Choroid plexus epithelial cell (primary cell): ENCODE results near the gene PA2G4.
A peak's percentile ranks its signal among the peaks of the same experiment; 100 is the strongest.

Experiments used
- DNase-seq: peaks from one replicate; pipeline ENCODE4 v3.0.0-alpha.2; 2010; ENCODE audit warnings: low read depth
- H3K4me3 ChIP-seq: 2 replicates; pipeline ENCODE4 v1.5.1; 2011; ENCODE audit warnings: low read depth, mild to moderate bottlenecking, control low read depth, low read length, moderate library complexity
- CTCF ChIP-seq: conservative IDR thresholded peaks from 2 replicates; pipeline ENCODE4 v1.5.1; 2011; ENCODE audit warnings: low read depth, mild to moderate bottlenecking, control low read depth, inconsistent platforms, low read length, moderate library complexity

Gene PA2G4

DNA sequence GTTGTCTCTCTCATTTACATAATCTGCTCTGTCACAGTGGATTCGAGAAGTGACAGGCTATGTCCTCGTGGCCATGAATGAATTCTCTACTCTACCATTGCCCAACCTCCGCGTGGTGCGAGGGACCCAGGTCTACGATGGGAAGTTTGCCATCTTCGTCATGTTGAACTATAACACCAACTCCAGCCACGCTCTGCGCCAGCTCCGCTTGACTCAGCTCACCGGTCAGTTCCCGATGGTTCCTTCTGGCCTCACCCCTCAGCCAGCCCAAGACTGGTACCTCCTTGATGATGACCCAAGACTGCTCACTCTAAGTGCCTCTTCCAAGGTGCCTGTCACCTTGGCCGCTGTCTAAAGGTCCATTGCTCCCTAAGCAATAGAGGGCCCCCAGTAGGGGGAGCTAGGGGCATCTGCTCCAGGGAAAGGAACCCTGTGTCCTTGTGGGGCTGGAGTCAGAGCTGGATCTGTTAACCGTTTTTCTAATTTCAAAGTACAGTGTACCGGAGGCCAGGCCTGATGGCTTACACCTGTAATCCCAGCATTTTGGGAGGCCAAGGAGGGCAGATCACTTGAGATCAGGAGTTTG, 19.3 kb upstream of the PA2G4 start:
- TF ChIP-seq CTCF: peak; percentile 58
- DNase-seq: peak; percentile 15
- H3K4me3 ChIP-seq: no peak overlapping the region

DNA sequence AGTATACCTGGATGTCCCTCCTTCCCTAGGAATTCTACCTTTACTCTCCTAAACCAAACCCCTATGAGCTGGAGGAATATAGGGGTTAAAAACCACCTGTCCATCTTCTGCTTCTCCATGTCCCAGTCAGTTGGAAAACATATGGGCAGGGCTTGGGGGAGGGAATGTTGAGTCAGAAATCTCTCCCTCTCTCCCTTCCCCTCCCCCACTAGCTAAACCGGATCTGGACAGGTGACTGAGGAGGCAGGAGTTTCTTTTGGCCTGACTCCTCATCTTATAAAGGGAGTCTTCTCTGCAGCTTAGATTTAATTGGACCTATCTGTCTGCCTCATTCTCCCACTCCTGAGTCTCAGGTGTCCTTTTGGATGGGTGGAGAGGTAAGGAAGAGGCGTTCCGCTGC, 18.3 kb upstream of the PA2G4 start:
- no peak for TF ChIP-seq CTCF
- no peak for DNase-seq
- no peak overlapping the region for H3K4me3 ChIP-seq

- TF ChIP-seq CTCF: no peak
- no peak overlapping the region for H3K4me3 ChIP-seq
- no peak for DNase-seq
Observed at GRCh38 chr12:56086608-56087007, 17.8 kb upstream of the PA2G4 start.

- no peak for DNase-seq
- no peak for TF ChIP-seq CTCF
- H3K4me3 ChIP-seq: no peak overlapping the region
Observed at GRCh38 chr12:56087220-56087619, 17.1 kb upstream of the PA2G4 start.

- H3K4me3 ChIP-seq: no peak overlapping the region
- no peak for DNase-seq
- TF ChIP-seq CTCF: no peak
Observed at GRCh38 chr12:56097738-56098137, 6.6 kb upstream of the PA2G4 start.

DNA sequence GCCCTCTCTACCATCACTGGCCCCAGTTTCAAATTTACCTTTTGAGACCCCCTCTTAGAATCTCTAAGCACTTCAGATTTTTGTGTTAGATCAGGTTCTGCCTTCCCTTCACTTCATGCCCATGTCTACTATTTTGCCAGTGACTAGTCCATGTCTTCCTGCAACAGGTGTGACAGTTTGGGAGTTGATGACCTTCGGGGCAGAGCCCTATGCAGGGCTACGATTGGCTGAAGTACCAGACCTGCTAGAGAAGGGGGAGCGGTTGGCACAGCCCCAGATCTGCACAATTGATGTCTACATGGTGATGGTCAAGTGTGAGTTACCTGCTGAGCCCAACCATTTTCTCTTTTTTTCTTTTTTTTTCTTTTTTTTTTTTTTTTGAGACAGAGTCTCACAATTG, 5.8 kb upstream of the PA2G4 start:
- no peak for DNase-seq
- no peak overlapping the region for H3K4me3 ChIP-seq
- TF ChIP-seq CTCF: no peak

DNA sequence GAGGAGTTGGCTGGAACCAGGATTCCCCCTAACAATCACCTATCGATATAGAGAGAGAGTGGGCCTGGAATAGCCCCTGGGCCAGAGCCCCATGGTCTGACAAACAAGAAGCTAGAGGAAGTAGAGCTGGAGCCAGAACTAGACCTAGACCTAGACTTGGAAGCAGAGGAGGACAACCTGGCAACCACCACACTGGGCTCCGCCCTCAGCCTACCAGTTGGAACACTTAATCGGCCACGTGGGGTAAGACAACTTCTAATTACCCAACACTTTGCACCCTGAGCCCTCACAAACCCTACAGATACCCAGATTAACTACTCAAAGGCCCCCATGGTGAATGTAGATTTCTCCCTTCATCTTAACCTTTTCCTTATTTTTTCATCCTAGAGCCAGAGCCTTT, 4.6 kb upstream of the PA2G4 start:
- H3K4me3 ChIP-seq: no peak overlapping the region
- DNase-seq: no peak
- no peak for TF ChIP-seq CTCF
